ENCODE results near the gene FBP2.

DNA sequence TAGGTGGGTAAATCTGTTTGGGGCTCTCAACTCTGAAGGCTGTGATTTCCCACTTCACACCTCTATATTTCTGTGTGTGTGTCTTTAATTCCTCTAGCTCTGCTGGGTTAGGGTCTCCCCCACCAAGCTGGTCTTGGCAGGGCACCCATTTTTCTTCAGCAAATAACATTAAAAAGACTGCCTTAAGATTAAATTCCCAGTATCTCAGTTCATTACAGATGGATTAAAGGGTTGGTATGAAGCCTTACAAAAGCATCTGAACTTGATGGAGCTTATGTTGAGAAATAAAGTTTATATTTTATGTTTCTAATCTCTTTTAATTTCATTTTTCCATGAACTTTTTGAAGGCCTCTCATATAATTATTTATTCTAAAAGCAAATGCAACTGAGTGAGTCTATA lies 27.1 kb downstream of the FBP2 start:
- TF ChIP-seq, protein P1, sequence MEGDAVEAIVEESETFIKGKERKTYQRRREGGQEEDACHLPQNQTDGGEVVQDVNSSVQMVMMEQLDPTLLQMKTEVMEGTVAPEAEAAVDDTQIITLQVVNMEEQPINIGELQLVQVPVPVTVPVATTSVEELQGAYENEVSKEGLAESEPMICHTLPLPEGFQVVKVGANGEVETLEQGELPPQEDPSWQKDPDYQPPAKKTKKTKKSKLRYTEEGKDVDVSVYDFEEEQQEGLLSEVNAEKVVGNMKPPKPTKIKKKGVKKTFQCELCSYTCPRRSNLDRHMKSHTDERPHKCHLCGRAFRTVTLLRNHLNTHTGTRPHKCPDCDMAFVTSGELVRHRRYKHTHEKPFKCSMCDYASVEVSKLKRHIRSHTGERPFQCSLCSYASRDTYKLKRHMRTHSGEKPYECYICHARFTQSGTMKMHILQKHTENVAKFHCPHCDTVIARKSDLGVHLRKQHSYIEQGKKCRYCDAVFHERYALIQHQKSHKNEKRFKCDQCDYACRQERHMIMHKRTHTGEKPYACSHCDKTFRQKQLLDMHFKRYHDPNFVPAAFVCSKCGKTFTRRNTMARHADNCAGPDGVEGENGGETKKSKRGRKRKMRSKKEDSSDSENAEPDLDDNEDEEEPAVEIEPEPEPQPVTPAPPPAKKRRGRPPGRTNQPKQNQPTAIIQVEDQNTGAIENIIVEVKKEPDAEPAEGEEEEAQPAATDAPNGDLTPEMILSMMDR (conservative IDR thresholded peaks at IDR 0.05; ENCODE audit: low read depth, low read length), result no peak
- TF ChIP-seq SMC3 (IDR thresholded peaks at IDR 0.05; ENCODE audit: low read depth, low read length) (no peak), BHLHE40 (IDR thresholded peaks at IDR 0.05; ENCODE audit: low read depth, low read length) (no peak), POLR2A (IDR thresholded peaks at IDR 0.05; ENCODE audit: low read depth, low read length) (no peak), RAD21 (IDR thresholded peaks at IDR 0.05; ENCODE audit: low read length) (no peak), RFX5 (IDR thresholded peaks at IDR 0.05; ENCODE audit: low read depth, low read length) (no peak), ELK1 (IDR thresholded peaks at IDR 0.05; ENCODE audit: borderline replicate concordance, low read depth, low read length) (no peak), MAFK (IDR thresholded peaks at IDR 0.05; ENCODE audit: low read depth, low read length) (no peak), CEBPB (IDR thresholded peaks at IDR 0.05; ENCODE audit: low read depth, low read length) (no peak), MAZ (IDR thresholded peaks at IDR 0.05; ENCODE audit: borderline replicate concordance, low read depth, low read length) (no peak), FOS (IDR thresholded peaks at IDR 0.05; ENCODE audit: low read depth, low read length) (no peak), USF2 (IDR thresholded peaks at IDR 0.05; ENCODE audit: low read depth, low read length) (no peak), MXI1 (IDR thresholded peaks at IDR 0.05; ENCODE audit: borderline replicate concordance, low read depth, low read length) (no peak)

All from IMR-90 (cell line).